Panc1 (cell line): ENCODE data around the gene PRRC1.

Source experiments
- CTCF ChIP-seq: fragments of 450-650 bp; IDR thresholded peaks from 2 replicates; pipeline ENCODE4 v1.5.1; 2017; ENCODE audit warnings: mild to moderate bottlenecking
- SIN3A ChIP-seq: IDR thresholded peaks from 2 replicates; pipeline ENCODE4 v1.6.1; 2012; ENCODE audit warnings: low read depth, mild to moderate bottlenecking, low read length, moderate library complexity, borderline replicate concordance; ENCODE audit not compliant: insufficient read depth

GRCh38 chr5:127498548-127498947 is 18.9 kb upstream of the PRRC1 start:
- no peak for TF ChIP-seq SIN3A
- no peak for TF ChIP-seq CTCF
